Eye (tissue), 1 donor: ENCODE results near the gene CCDC150.
A peak's percentile ranks its signal among the peaks of the same experiment; 100 is the strongest.
"Not testable (repeated sequence)": the region's sequence is repeated elsewhere in the genome, so short reads cannot be mapped to it uniquely, and the experiment has no call there.

ENCODE experiments used
- DNase-seq: peaks from one replicate; pipeline ENCODE4 v3.0.0-alpha.2; 2015

Gene CCDC150

DNA sequence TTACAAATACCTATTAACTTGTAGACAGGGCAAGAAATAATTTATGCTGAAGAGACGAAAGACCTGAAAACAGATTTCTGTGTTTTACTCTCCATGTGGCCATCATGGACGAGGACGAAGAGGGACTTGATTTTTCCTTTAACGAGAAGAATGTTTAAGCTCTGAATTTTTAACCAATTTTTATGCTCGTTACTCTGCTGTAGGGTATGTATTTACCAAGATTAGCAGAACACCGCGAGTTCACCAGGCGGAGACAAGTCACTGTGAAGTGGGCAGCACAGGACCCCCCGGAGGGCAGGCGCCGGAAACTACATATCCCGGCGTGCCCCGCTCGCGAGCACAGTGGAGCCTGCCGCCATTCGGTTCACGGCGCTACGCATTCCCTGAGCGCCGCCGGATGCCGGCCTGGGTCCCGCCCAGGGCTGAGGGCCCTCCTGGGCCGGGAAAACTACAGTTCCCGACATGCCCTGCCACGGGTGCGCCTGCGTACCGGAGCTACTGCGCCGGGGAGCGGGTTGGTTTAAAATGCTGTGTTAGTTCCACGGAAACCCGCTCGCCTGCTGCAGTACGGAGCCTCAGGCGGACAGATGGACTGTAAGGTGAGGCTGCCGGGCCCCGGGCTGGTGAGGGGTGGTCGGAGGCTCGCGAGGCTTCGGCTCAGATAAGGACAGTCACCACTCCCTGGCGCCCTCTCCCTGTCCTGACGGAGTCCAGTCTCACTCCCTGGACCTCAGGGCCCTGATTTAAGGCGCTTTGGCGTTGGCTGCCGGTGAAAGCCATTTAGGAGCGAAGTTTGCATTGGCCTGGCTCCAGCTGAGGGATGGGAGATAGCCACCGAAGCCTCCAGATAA lies at the start of gene CCDC150:
CCDC150 (plus strand) TSS at position 536 of the 851 bp plus-strand sequence; CDS start at position 588, 52 bp downstream.
- peak; percentile 98 for DNase-seq

DNA sequence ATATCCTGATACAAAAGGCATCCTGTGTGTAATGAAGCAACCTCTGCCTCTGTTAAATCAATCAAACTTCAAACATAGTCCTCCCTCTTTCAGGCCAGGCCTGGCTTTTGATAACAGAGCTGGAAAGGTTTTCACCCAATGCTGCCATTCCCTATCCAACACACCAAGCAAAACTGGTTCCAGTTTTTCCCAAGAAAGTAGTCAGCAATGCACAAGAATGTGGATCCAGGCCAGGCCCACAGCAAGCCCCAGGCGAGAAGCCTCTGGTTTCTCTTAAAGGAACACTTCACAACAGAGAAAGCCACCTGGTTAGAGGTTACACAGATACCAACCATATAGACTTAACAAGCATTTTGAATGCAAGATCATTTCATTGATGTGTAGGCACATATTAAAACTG lies 49.2 kb upstream of the CCDC150 start:
- peak; percentile 40 for DNase-seq

DNA sequence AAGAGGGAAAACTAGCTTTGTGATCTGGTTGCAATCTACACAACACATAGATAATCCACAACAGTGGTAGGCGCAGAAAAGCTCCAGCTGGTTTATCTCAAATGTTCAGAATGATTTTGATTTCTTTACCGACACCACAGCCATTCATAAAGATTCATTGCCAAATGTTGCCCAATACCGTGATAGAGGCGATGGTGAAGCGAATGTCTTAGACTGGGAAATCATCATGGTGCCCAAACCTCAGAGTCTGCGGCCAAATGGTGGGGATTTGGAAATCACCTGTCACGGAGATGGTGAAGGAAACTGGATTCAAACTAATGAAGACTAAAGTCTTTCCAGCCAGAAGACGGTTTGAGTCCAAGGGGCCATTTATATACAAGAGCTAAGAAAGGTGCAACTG lies 48.5 kb upstream of the CCDC150 start:
- DNase-seq = no peak

DNA sequence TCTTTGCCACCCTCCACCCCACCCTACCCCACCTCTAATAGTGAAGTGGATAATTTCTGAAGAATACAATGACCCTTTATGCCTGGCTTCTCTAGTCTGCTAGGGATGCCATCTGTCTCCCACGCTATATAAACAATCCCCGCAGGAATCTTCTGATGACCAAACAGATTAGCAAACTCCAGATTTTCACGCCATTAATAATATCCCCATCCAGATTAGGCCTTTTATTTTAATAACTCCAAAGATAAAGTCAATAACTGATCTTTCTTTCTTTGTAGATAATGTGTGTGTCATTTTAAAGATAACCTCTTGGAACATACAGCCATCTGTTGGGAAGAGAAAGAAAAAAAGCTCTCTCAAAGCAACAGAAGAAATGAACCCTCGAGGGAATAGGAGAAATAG lies 47.9 kb upstream of the CCDC150 start:
- peak; percentile 71 for DNase-seq

DNA sequence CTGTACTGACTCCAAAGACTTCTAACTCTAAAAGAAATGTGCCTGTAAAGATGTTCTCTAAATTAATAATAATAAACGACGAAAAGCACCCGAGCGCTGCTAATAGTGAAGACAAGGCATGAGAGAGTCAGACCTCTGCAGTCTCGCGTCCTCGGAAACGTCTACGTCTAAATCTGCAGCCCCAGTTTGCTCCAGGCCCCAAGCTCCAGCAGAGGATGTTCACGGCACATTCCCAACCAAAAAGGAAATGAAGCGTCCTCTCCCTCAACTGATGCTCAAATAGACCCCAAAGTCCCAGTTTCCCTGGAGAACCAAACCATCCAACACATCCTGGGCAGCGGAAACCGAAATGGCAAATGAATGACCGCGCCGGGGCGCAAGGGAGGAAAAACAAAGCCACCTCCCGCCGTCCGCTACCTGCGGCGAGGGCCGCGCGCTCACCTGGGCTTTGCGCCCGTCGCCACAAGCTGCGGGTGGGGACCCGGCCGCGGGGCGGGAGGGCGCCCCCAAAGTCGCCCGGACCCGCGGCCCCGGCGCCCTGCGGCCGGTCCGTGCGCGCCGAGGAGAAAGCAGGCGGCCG lies 47.1 kb upstream of the CCDC150 start:
- DNase-seq = peak; percentile 87

DNA sequence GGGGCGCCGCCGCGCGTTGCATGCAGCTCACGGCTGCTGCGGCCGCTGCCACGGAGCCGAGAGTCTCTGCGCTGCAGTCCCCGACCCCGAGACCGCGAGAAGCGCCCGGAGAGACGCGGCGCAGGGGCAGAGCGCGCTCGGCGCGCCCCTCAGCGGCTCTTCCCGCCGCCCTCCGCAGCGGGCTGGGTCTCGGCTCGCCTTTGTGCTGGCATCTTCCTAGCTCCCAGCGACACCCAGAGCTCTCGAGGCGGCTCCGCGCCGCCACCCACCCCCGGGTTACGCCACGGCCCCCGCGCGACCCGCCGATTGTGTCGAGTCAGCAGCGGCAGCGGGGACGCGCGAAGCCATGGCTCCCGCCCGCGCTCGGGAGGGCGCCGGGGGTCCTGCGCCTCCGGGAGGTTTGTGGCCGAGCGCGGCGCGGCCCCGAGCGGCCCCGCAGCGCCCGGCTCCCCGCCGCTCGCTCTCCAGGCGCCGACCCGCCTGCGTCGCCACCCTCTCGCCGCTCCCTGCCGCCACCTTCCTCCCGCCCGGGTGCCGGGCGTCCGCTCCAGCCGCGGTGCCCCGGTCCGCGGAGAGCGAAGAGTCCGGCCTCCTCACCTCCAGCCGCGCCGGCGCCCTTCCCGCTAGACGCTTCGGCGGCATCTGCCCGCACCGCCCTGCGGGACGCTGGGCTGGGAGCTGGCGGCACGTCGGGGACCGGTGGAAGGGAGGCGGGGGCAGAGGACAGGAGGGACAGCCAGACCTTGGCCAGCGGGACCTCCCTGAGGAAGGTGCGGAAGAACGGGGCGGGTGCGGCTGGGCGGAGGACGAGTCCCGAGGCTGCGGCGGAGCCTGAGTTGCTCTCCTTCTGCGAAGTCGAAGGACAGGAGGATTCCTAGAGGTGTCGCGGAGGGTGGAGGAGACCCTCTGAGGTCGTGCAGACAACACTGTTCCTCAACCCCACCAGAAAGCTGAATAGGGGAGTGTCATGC lies 46.3 kb upstream of the CCDC150 start, which contains the start of gene HECW2:
HECW2 (minus strand) TSS at position 644 of the 971 bp plus-strand sequence.
- DNase-seq = peak; percentile 91

DNA sequence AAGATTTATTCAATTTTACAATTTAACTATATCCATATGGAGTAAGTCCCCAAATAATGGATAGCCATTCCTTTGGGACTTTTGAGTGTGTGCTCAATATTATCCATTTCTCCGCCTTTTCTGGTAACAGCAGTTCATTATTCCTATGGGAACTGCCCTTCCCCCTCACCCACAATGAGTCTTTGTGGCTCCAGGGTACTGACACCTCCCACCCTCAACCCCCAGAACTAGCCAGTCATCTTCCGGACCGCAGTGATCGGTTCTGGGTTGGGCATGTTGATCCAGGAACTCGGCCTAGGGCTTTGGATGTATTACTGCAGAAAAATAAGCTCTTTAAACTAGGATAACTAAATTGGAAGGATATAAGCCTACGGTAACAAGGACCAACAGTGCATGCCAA lies 45.4 kb upstream of the CCDC150 start:
- DNase-seq = peak; percentile 17

DNA sequence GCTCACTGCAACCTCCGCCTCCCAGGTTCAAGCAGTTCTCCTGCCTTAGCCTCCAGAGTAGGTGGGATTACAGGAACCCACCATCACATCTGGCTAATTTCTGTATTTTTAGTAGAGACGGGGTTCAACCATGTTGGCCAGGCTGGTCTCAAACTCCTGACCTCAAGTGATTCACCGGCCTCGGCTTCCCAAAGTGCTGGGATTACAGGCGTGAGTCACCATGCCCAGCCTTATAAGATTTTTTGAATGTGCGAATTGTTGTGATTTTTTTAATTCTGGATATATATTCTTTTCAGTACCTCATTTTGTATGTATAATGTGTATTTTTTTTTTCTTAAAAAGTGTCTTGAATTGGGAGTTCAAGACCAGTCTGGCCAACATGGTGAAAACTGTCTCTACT lies 42.0 kb upstream of the CCDC150 start:
- no peak for DNase-seq

DNA sequence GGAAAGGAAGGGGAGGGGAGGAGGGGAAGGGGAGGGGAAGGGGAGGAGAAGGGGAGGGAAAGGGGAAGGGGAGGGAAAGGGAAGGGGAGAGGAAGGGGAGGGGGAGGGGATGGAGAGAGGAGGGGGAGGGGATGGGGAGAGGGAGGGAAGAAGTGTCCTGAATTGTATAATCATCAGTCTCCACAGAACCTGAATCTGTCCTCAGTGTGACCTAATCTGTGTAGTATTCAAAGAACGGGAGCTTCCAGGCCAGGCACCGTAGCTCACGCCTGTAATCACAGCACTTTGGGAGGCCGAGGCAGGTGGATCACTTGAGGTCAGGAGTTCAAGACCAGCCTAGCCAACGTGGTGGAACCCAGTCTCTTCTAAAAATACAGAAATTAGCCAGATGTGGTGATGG lies 41.1 kb upstream of the CCDC150 start:
- DNase-seq = no peak

DNA sequence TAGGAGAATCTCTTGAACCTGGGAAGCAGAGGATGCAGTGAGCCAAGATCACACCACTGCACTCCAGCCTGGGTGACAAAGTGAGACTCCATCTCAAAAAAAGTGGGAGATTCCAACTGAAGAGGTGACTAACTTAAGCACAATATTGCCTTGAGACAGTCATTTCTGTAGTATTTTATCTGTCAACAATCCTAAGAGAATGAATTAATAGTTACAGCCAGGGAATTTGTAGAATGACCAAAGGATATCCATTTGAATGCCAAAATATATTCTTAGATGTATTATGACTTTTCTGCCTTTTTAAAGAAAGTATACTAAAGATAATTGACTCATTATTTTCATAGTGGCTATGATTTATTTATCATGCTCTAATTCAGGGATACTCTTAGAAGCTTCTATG lies 40.7 kb upstream of the CCDC150 start:
- DNase-seq = no peak

DNA sequence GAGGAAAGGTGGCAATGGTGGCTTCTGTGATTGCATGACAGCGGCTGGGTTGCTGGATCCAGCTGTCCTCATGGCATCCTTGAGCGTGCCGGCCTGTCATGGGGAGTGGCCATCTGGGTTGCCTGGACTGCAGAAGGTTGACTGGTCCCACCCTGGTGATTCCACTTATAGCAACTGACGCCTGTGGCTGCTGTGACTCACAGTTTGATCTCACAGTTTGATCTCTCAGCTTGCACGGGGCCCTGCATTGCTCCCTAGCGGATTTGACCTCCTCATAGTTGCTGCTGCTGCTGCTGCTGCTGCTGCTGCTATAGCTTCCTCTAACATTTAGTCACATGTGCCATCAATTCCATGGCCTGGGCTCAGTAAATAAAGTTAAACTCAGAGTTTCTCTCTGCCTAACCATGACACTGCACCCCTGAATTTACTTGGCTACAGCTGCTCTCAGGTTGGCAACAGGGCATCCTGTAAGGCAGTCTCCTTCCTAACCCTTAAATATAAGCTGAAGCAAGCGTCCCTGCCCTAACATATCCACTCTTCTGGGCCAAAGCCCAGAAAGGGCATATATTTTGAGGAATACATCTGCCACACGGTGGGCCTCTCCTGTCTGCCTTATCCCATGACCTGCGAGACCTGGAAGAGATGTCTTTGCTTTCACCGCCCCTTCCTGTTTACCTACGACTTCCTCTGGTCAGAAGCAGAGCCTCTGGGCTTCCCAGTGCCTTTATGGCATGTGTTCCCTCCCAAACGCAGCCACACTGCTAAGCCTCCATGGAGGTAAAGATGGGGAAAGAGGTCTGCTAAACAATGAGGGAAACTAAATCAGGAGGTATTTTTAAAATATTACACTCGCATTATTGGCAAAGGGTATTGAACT lies 37.8 kb upstream of the CCDC150 start:
- peak; percentile 45 for DNase-seq

DNA sequence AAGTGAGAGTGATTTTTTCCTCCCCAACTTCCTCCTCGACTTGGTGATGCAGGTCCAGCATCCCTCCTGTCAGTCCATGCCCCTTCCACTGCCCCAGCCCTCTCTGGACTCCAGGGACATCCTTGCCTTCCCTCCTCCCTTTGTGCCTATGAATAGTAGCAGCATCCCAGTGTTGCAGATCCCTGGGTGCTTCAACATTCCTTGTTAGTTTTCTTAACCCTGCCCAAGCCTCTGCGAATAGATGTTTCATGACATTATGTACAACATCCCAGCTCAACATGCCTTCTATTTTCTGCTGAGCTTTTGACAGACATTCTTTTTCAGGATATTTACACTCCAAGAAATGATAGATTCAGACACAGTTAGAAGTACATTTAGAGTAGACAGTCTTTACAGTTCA lies 35.3 kb upstream of the CCDC150 start:
- no peak for DNase-seq

DNA sequence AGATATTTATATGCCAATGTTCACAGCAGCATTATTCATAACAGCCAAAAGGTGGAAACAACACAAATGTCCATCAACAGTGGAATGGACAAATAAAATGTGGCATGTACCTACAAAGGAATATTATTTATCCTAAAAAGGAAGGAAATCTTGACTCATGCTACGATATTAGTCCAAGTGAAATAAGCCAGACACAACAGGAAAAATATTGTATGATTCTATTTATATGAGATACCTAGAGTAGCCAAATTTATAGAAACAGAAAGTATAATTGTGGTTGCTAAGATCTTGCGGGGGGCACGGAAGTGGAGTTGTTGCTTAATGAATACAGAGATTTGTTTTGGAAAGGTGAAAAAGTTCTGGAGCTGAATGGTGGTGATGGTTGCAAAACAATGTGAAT lies 33.0 kb upstream of the CCDC150 start:
- no peak for DNase-seq

DNA sequence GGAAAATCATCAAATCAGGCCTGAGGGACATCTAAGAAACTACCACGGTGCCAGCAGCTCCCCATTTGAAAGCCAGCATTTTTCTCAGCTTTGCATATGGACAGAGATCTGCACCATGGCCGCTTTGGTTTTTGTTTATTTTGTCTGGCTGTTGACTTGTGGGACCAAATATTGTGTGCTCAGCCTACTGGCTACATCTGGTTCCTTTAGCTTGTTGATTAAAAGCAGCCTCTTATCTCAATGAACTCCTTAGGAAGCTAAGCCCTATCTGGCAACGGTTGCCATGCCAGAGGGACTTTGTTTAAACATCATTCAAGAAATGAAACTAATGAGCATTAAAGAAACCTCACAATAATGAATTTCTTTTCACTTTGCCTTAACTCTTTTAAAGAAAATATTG lies 32.4 kb upstream of the CCDC150 start:
- DNase-seq = peak; percentile 21

DNA sequence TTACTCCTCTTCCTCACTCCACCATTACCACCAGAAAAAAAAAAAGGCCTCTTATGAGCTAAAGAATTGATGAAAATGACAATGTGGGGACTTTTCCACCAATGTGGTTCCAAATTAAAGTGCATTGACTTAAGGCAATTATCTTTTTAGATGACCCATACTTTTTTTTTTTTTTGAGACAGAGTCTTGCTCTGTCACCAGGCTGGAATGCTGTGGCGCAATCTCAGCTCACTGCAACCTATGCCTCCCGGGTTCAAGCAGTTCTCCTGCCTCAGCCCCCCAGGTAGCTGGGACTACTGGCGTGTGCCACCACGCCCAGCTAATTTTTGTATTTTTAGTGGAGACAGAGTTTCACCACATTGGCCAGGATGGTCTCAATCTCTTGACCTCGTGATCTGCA lies 31.6 kb upstream of the CCDC150 start:
- DNase-seq = not testable (repeated sequence)

DNA sequence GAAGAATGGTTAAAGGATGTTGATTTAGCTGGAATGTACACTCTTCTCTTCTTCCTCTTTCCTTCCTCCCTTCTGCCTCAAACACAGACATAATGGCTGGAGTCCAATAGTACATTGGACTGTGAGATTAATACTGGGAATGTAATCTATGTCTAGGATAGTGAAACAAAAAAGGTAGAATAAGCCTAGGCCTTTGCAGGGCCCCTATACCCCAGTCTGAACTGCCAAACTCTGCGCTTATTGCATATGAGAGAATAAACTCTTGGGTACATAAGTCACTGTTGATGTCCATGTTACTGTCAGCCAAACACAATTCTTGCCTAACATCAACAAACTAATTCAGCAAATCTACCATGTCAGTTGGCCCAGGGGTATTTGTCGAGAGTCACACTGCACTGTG lies 29.7 kb upstream of the CCDC150 start:
- DNase-seq = no peak

DNA sequence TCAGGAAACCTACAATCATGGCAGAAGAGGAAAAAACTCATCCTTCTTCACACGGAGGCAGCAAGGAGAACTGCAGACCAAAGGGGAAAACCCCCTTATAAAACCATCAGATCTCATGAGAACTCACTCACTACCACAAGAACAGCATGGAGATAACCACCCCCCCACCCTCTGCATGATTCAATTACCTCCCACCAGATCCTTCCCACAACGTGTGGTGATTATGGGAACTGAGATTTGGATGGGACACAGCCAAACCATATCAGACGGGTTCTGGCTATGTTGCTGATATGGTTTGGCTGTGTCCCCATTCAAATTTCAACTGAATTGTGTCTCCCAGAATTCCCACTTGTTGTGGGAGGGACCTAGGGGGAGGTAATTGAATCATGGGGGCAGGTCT lies 28.7 kb upstream of the CCDC150 start:
- DNase-seq = no peak

DNA sequence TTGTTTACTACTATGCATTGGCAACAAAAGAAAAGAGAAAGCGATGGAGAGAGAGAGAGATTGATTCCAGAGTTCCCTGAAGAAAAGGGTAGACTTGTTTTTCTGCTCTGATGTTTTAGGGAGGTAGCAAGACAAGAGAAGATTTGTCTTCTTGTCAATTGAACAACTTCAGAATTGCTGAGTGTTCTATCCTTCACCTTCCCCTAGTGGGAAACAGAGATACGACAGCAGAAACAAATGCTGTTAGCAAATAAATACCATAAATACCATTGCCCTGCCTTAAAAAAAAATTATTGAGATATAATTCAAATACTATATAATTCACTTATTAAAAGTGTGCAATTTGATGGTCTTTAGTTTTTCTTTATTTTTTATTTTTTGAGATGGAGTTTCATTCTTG lies 26.2 kb upstream of the CCDC150 start:
- no peak for DNase-seq

DNA sequence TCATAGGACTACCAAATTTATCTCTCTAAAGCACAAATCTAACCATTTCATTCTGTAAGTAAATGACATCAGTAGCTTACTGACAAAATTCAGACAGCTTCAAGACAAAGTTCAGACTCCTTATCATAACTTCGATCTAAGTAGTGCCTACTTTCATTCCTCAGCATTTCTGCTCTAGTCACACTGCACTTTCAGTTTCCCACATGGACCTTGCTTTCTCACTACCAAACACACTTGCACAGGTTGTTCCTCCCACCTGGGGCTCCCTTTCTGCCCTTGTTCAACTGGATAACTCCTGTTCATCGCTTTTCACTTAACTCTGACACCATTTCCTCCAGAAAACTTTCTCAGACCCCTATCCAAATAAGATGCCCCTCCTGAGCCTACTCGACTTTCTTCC lies 22.1 kb upstream of the CCDC150 start:
- DNase-seq = no peak

DNA sequence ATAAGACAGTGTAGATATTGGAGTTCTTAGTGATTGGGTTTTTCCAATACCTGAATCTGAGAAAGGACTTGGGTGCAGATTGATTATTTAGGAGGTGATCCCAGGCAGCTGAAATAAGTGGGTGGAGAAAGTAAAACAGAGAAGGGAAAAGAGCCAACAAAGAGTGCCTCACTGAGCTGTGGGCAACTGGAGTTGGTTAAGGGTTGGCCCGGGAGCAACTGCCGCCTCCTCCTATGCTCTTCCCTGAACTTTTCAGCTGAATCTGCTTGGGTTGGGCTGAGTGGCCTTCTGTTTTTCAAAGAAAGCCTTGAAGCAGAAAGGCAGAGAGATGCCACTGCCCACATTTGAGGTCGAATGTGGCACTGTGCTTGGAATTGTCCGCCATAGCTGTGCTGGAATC lies 20.9 kb upstream of the CCDC150 start:
- no peak for DNase-seq

DNA sequence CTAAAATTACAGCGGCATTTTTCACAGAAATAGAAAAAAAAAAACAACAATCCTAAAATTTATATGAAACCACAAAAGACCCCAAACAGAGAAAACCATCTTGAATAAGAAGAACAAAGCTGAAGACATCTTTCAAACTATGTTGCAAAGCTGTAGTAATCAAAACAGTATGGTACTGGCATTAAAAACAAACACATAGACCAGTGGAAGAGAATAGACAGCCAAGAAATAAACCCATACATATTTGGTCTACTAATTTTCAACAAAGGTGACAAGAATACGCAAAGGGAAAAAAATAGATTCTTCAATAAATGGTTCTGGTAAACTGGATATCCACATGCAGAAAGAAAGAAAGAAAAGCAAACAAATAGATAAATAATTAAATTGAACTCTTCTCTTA lies 9.0 kb upstream of the CCDC150 start:
- DNase-seq = no peak

DNA sequence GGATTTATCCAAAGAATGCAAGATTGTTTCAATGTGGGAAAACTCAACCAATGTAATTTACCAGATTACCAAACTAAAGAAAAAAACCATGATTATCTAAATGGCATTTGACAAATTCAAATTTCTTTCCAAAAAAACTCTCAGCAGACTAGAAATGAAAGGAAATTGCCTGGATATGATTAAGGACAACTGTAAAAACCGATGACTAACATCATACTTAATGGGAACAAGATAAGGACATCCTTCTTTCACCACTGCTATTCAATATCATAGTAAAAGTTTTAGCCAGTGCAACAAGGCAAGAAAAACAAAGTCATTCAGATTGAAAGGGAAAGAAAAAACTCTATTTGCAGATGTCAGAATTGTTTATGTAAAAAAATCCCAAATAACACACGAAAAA lies 4.4 kb upstream of the CCDC150 start:
- DNase-seq = no peak
